Activated CD4-positive, alpha-beta T cell treated with anti-CD3 and anti-CD28 coated beads for 24 hours (primary cell): Measurements from ENCODE around the gene RFX3.

Source experiments
- DNase-seq, 2 donors: peaks; one replicate each; pipeline ENCODE4 v3.0.0-alpha.2; 2020; ENCODE audit warnings: low read depth in 2 of 2

The RFX3 gene

DNA sequence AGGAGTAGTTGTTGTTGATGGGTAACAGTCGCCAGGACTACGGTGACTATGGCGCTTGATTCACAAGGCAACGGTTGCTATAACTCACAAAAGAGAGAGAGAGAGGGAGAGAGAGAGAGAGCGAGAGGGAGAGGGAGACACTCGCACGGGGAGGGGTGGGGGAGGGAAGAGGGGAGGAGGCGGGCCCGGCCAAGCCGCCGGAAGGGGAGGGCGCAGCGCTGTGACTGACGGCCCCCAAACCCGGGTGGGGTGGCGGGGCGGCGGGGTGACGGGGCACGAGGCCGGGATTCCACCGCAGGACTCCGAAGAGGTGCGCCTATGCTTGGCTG is at the start of gene RFX3:
Gene RFX3, minus strand, starts transcription at position 166 of the 329 bp plus-strand sequence. CDS start 130,413 bp downstream, outside the sequence.
- peak; percentile 82 to 90 for DNase-seq

DNA sequence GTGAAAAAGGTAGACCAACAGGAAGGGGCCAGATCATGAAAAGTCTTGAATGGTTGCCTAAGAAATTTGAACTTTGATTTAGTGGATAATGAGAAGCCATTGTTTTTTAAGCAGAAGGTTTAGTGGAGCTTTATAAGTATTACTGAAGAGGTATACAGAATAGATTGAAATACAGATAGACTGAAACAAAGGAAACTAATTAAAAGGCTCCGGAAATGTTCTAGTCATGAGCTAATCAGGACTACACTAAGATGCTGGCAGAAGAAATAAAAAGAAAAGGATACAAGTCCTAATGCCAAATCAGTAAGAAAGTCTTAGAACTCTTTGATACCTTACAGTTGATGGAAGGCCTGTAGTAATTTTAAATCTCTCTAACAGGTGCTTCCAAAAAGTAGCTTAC is 45.7 kb upstream of the RFX3 start:
- no peak for DNase-seq

DNA sequence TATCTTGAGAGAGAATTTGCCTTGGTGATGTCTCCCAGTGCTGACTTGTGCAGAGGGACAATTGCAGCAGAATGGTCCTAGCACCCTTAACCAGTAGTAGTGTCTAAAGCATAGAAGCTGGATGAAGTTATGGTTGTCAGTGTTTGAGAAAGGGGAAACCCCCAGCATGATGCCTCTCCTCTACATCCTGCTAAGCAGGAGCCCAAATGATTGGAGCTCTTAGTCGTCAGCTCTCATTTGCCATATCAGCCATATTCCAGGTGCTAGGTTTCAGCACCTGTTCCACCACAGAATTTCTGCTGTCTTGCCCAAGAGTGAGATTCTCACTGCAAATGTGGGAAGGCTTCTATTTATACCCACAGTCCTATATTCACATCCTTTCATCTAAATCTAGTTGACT is 43.7 kb upstream of the RFX3 start:
- no peak for DNase-seq

DNA sequence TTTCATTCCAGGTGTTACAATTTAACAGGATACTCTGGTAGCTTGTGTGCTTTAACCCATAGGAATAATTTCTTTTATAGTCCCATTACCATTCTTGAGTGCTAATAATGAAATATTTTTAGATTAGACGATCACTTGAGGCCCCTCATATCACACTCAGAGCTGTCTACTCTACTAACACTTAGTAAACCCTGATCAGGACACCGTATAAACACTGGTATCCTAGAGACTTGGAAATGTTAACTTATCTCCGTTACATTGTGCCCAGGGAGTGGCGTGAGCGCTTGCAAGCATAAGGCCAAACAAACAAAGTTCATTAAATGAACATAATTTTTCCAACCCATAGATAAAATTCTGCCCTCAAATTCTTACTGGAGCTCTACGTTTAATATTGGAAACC is 42.2 kb upstream of the RFX3 start:
- no peak for DNase-seq

DNA sequence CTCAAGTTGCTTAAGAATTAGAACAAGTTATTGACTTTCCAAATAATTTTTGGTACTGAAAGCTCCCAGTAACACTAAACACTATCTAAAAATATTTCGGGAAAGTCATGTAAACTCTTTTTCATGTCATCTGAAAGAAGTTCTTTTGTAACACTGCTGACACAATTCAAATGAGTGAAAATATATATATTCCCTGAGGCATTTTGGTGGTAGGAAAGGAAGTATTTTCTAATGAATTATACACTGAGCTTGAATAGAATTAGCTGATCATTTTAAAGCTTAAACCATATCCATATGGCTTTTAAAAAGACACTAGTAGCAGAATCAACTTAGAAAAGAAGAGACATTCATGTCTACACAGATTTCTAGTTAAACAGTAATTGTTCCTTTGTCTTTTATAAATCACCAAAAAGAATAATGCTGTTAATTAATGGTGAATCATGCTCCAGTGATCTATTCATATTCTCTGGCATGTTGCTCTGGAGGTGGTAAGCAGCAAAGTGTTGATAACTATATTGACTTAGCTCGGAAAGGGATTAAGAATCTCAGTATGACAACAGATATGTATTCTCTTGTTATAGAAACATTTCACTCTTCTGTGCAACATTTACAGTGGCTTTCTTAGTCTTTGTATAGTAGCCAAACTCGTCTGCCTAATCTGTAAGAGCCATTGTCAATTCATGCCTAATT is 27.4 kb upstream of the RFX3 start:
- no peak for DNase-seq

DNA sequence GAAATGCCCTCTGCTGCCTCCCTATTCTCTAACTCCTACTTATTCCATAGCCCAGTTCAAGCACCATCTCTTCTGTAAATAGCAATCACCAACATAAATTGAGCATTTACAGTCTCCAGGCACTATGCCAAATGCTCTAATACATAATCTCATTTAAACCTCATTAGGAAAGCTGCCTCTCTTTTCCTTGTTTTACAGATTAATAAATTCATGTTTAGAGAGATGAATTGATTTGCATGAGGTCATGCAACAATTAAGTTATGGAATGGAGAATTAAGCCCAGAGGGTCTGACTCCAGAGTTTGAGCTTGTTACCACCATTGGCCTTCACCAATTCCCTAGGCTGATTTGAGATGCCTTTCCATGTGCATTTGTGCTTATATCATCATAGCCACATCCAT is 23.4 kb upstream of the RFX3 start:
- DNase-seq, result no peak

DNA sequence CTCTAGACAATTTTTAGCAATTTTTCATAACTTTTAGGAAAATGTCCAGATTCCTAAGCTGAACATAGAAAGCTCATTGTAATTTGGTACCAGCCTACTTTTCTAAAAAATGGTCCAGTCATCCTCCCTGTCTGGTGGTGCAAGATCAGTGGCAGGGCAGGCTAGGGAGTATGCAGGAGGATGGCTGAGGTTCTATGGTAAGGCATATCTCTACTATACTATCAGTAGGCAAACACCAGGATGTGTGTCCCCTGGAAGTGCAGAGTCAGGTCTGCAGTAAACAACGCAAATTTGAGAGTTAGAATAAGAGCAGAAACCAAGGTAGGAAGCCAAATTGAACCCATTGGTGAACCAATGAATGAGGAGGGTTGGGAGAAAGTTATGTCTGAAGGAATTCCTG is 22.8 kb upstream of the RFX3 start:
- DNase-seq, result no peak

DNA sequence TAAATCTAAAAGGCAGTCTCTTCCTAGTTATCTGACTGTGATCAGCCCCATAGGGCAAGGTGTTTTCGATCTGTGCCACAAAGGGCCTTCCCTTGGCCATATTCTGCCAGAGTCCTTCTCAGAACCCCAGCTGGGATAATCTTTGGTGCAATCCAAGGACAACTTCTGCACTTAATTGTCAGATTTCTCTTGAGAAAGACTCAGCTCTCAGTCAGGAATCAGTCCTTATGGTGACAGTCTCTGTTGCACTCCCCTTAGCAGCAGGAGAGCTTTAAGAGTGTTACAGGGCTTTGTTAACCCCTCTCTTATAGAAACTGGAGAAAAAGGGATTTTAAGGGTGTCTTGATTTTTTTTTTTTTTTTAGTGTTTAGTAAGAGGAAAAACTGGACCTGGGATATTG is 15.4 kb upstream of the RFX3 start:
- DNase-seq, result no peak

DNA sequence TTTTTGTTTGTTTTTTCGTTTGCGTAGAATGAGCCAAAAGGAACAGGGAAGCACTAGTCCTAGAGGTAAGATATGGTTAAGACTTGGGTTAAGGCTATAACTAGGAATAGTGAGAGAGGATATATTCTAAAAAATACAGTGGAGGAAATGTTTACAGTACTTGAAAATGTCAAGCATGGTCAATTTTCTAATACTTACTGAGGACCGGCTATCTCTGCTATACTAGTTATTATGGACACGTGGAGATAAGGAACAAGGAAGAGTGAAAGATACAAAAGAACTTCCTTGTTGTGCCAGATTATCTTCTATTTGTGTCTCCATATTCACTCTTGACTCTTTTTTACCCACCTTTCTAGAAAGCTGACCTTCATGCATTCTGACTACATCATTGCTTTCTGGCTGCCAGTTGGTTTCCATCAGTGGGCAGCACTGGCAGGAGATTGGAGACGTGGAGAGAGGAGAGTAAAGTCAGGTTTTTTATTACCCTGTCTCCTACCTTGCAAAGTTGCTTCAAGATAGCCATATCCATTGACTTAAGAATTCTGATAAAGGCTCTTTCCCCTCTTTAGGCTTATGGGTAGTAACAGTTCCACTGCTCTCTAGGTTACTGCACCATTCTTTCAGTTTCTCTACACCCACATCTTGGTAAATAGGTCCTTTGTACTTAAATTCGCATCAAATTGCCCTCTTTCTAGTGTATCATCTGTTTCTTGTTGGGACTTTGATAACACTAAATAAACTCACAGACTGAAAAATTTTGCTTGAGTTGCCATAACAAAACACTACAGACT is 9.0 kb upstream of the RFX3 start:
- no peak for DNase-seq

DNA sequence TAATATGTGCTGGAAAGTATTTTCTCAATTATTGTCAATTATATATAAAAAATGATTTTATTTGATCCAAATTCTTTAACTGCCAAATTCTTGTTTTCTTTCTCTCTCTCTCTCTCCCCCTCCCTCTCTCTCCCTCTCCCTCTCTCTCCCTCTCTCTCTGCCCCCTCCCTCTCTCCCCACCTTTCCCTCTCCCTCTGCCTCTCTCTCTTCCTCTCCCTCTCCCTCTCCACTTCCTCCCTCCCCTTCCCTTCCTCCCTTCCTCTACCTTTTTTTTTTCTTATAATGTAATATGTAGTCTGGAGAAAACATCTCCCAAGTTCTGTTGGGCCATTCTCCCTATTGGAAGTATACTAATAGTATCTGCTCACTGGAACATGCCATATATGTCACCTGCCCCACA is 6.4 kb upstream of the RFX3 start:
- no peak for DNase-seq

DNA sequence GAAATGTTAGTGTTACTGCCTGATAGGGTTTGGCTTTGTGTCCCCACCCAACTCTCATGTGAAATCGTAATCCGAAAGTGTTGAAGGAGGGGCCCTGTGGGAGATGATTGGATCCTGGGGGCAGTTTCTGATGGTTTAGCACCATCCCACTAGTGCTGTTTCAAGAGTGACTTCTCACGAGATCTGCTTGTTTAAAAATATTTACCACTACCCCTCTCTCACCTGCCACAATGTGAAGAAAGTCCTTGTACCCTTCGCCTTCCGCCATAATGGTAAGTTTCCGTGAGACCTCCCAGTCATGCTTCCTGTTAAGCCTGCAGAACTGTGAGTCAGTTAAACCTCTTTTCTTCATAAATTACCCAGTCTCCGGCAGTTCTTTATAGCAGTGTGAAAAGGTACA is 2.6 kb upstream of the RFX3 start:
- peak; percentile 21 to 41 for DNase-seq

DNA sequence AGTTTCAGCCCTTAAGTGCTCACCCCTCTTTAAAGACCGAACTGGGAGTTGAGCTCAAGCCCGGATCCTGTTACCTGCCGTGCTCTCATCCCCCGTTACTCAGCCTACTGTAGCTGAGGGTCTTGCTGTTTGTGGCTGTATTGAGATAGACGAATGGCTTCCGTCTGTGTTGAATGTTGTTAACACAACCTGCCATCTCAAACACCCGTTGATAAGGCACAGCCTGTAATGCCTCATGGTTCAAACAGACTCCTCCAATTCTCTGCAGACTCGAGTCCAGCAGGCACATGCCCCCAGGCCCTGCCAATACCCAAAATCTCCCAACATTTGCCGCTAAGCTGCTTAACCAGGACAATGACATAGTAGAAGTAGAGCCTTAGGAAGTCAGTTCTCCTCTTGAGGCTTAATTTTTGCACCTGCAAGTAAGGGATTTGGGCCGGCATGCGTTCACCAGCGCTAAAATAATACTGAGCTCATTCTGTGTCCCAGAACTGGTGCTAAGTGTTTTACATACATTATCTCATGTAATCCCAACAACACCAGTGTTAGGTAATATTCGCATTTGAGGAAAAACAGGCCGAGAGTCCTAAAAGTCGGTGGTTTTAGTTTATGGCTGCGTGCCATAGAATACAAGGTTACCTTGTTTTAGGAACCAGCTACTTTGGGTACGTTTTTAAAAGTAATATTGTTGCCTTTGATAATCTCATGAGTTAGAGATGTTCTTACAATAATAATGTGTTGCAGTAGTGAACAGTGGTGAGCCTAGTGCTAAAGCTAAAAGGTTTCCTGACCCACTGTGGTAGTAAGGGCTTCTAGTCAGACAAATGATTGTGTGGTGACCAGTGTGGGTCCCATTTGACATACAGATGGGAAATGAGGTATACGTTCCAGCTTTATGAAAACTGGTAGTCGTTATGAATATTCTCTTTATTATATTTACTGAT is 1.5 kb upstream of the RFX3 start:
- DNase-seq, result peak in 1 of 2 donors; percentile 6

DNA sequence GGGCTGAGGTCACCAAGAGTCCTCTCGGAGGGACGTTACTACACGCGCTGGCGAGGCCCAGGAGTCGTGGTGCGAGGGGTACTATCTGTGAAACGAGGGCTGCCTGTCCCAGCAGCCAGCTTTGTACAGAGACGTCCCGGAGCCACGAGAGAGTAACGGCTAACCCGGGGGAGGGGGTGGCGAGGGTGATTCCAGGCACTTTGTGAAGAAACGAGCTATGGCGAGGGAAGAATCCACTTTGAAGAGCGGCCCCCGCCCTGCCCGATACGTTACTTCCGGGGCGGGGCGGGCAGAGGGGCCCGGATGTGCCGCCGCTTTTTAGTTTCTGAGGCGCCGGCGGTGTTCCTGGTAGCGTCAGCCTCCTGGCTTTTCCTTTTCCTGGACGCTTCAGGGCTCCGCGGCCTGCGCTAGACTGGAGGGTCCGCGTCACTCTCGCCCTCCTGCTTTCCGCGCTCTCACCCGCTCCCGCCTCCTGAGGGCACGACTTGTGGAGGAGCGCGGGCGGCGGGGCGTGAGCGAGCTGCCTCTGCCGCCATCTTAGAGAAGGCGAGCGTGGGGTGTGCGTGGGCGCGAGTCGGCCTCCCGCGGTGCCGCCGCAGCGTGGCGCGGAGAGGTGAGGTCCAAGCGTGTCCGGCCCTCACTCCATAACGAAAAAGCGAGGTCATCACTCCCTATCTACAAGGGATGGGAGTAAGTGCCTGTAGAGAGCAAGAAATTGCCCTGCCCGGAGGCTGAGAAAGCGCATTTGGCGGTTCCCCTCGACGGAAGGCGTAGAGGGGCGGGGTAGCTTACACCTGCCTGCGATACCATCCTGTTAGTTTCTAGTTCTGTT is 580 bp upstream of the RFX3 start:
- DNase-seq, result peak; percentile 75 to 78

DNA sequence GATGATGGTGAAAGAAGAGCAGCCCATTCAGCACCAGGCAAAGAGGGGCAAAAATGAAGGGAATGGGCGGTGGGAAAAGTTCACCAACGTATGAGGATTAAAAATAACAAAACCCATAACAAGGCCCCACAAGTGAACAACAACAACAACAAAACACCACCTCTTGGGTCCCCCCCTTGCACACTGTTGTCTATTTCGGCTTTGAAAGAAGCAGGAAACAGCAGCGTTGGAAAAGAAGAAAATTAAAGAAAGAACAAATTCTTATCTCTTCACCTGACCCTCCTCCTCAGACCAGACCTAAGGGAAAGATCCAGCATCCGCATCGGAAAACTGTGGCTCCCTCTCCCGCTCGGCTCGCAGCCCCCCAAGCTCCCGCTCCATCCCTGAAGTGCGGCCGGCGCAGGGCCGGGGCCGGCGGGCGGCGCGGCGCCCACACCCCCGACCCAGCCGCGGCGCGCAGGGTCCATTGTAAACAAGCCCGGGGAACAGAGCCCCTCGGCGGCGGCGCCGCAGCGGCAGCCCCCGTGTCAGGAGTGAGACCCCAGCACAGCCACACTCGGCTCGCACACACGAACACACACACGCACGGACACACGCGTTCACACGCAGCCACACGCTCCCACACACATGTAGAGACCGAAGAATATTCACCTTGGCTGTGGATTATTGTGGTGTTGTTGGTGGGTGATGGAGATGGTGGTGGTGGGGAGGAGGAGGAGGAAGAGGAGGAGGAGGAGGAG is 535 bp downstream of the RFX3 start:
- peak in 1 of 2 donors; percentile 6 for DNase-seq

DNA sequence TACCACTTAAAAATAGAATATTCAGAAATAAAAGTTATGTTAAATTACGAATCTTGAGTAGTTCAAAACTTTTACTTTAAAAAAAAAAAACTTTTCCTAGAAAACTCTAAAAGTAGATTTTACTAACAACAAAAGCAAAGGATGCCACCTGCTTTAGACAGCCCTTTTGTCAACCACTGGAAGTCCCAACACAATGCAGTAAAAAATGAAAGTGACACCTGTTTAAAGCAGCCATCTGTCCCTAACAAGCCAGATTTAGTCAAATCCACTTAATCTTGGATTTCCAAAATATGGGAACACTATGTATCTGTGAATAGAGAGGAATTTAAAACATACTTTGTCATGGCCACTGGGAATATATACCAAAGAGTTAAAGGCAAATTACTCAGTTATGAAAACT is 3.8 kb downstream of the RFX3 start:
- DNase-seq, result no peak

DNA sequence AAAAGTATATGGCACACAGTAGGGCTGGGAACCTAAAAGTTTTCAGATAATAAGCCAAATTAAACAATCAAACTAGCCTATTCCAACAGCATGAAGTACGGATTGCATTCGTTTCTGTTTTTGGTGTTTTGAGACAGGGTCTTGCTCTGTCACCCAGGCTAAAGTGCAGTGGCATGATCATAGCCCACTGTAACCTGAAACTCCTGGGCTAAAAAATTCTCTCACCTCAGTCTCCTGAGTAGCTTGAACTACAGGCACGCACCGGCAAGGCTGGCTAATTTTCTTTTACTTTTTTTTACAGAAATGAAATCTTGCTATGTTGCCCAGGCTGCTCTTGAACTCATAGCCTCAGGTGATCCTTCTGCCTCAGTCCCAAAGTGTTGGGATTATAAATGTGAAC is 5.2 kb downstream of the RFX3 start:
- DNase-seq, result no peak

DNA sequence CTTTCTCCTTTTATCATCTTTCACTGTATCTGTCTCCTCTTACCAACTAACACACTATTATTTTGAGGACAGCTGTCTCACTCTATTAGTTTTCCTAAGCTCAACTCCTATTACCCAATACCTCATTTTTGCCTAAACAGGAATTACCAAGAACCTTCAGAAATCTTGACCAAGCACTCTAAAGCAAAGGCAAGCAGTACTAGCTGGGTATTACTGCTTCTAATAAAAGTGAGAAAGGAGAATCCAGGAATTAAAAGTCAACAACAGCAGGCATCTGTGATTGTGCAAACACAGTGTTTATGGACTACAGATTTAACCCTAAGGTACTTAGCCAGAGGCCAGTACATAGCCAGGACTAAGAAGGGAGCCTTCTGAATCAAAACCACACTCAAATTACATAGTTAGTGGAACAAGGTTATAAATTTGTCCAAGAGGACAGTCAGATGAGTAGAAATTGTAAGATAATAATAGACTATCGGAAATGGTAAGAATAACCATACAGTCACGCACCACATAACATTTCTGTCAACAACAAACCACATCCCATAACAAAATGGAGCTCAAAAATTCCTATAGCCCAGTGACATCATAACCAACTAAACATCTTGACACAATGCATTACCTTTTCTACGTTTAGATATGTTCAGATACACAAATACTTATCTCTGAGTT is 8.3 kb downstream of the RFX3 start:
- no peak for DNase-seq

DNA sequence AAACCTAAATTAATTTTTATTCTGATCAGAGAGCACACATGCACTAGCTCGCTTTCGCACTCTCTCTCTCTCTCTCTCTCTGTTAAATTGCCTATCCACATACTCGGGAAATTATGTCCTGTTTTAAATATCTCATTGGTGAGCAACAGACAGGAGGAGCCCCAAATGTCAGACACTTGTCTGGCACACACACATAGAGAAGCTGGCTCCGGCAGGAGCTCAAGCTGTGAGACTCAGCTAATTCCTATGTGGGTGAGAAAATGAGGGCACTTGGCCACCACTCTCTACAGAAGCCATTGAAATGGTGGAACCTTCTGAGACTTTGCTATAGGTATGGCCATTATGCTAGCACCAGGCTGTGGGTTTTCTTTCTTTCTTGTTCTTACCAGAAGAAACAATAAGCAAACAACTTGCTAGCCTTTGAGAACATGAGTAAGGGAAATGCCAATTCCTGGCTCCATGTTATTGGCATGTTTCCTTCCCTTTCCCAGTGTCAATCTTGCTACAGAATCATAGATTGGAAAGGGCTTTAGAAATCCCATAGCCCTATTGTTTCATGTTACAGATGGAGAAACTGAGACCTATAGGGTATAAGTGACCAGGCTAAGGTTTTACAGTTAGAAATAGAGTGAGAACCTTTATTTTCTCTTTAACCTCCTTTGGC is 9.0 kb downstream of the RFX3 start:
- DNase-seq, result no peak

DNA sequence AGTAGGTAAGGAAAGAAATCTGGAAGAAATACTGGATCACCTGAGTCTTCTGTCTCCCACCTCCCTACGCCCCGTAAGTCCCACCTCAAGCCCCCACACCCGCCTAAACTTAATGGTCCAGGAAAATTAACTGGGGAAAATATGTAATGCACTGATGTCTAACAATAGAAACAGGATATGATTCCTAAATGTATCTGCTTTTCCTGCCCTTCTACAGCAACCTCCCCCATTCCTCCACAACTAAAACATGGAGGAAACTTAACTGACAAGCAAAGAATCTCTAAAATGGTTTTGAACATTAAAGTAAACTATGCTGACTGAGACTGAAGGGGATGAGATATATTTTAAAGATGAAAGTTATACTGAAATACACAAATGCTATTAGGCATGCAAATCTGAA is 10.4 kb downstream of the RFX3 start:
- no peak for DNase-seq

DNA sequence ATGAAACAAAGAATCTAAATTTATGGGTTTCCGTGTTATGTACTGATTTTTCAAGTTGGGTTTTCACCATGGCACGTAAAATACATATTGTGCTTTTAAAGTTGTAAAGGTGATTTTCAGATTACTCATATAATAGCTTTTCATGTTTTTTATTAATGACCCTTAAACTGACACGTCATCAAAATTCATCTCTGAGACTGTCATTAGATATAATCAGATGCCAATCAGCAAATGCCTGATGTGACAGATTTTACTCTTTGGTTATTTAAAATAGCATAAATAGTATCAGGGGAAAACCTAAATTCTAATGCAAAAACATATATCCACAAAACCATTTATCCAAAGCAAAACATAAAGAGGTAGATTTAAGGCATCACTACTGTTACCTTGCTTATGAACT is 11.0 kb downstream of the RFX3 start:
- no peak for DNase-seq
